ENCODE results near the gene SLC12A1. TPM values are rescaled to one million over a fixed set of nuclear protein-coding genes. Genes with fewer than 3 reads are reported as not detected.
A peak's percentile ranks its signal among the peaks of the same experiment; 100 is the strongest.

The SLC12A1 gene
- total RNA-seq, 1 donor from 2014 or later: not detected

GRCh38 chr15:48352474-48353072, 146.5 kb downstream of the SLC12A1 start:
- DNase-seq (ENCODE audit: low read depth): peak; percentile 70

Other genes with a start within 250 kb of the SLC12A1 start
- gene SLC24A5, start 85.3 kb upstream of the SLC12A1 start, total RNA-seq: not detected in 2 replicates
- gene MYEF2, start 28.0 kb upstream of the SLC12A1 start, total RNA-seq: 9.1 and 15.6 TPM in 2 replicates
- not detected in 2 replicates for gene CTXN2, start 14.6 kb upstream of the SLC12A1 start, total RNA-seq
- gene DUT, start 125.1 kb downstream of the SLC12A1 start, total RNA-seq: 80.9 and 88.0 TPM in 2 replicates